ENCODE results near the gene VPS13C.

Gene VPS13C, protein sequence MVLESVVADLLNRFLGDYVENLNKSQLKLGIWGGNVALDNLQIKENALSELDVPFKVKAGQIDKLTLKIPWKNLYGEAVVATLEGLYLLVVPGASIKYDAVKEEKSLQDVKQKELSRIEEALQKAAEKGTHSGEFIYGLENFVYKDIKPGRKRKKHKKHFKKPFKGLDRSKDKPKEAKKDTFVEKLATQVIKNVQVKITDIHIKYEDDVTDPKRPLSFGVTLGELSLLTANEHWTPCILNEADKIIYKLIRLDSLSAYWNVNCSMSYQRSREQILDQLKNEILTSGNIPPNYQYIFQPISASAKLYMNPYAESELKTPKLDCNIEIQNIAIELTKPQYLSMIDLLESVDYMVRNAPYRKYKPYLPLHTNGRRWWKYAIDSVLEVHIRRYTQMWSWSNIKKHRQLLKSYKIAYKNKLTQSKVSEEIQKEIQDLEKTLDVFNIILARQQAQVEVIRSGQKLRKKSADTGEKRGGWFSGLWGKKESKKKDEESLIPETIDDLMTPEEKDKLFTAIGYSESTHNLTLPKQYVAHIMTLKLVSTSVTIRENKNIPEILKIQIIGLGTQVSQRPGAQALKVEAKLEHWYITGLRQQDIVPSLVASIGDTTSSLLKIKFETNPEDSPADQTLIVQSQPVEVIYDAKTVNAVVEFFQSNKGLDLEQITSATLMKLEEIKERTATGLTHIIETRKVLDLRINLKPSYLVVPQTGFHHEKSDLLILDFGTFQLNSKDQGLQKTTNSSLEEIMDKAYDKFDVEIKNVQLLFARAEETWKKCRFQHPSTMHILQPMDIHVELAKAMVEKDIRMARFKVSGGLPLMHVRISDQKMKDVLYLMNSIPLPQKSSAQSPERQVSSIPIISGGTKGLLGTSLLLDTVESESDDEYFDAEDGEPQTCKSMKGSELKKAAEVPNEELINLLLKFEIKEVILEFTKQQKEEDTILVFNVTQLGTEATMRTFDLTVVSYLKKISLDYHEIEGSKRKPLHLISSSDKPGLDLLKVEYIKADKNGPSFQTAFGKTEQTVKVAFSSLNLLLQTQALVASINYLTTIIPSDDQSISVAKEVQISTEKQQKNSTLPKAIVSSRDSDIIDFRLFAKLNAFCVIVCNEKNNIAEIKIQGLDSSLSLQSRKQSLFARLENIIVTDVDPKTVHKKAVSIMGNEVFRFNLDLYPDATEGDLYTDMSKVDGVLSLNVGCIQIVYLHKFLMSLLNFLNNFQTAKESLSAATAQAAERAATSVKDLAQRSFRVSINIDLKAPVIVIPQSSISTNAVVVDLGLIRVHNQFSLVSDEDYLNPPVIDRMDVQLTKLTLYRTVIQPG (N-terminal part only)

DNA sequence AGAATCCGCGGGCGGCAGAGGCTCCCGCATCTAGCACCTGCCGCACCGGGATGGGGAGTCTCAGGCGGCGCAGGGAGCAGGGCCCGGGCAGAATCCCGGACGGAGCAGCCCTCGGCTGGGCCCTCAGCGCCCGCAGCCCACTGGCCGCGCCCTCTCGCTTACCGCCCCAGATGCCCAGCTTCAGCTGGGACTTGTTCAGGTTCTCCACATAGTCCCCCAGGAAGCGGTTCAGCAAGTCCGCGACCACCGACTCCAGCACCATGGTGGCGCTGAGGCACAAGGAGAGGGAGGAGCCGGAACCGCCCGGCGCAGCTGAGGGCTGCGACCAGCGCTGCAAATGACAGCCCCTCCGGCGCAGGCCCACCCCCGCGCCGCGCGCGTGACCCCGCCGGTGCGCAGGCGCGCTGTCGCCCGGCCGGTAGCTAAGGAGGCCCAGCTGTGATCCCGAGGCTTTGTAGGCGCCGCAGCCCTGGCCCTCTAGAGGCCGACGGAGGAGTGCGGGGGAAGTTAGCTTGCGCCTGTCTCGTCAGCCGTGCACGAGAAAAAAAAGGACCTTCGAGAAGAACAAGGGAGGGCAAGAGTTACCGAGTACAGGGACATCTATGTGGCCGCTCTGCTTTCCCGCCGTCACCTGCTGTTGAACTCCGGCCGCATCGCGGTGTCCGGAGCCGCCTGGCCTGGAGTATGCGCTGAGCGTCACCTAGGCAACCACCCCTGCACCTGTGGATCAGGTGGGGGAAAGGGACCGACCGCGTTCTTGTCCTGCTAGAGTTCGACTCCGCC, at the start of gene VPS13C:
VPS13C (minus strand) TSS at position 335 of the 783 bp plus-strand sequence; CDS start at position 262, 73 bp downstream.
- DNase-seq (ENCODE audit: extremely low read depth, insufficient read length), result peak; percentile 98

GRCh38 chr15:62109437-62109836, 49.2 kb upstream of the VPS13C start:
- TF ChIP-seq CTCF (IDR thresholded peaks at IDR 0.05; ENCODE audit: insufficient read depth, low read length, poor library complexity, severe bottlenecking), result no peak
- DNase-seq (ENCODE audit: extremely low read depth, insufficient read length), result no peak

More for the DNA sequence above, at the start of gene VPS13C:
- peak within 1 kb of the TSS; percentile 86 for H3K4me3 ChIP-seq (replicated peaks; ENCODE audit: low read depth, low read length)
- no peaks in the 10 kb centered on the region for H3K27me3 ChIP-seq (replicated peaks; ENCODE audit: control insufficient read depth, insufficient read depth, low read length)
- TF ChIP-seq CTCF (IDR thresholded peaks at IDR 0.05; ENCODE audit: insufficient read depth, low read length, poor library complexity, severe bottlenecking), result peak; percentile 86
- no peaks in the 10 kb centered on the region; the same call in 1 of the 2 replicates for H3K36me3 ChIP-seq (ENCODE audit: control insufficient read depth, insufficient read depth, low read length)

GRCh38 chr15:62108411-62108810, 48.2 kb upstream of the VPS13C start:
- no peaks in the 10 kb centered on the region for H3K27me3 ChIP-seq (replicated peaks; ENCODE audit: control insufficient read depth, insufficient read depth, low read length)
- TF ChIP-seq CTCF (IDR thresholded peaks at IDR 0.05; ENCODE audit: insufficient read depth, low read length, poor library complexity, severe bottlenecking), result no peak

More at GRCh38 chr15:62109437-62109836, 49.2 kb upstream of the VPS13C start:
- H3K27me3 ChIP-seq (replicated peaks; ENCODE audit: control insufficient read depth, insufficient read depth, low read length), result no peaks in the 10 kb centered on the region
- H3K36me3 ChIP-seq (ENCODE audit: control insufficient read depth, insufficient read depth, low read length), result no peaks in the 10 kb centered on the region
- no peak overlapping the region for H3K4me3 ChIP-seq (replicated peaks; ENCODE audit: low read depth, low read length)

GRCh38 chr15:62107571-62108121, 47.4 kb upstream of the VPS13C start:
- Histone ChIP-seq H3K36me3 (ENCODE audit: control insufficient read depth, insufficient read depth, low read length) (no peaks in the 10 kb centered on the region), H3K4me3 (replicated peaks; ENCODE audit: low read depth, low read length) (no peak overlapping the region), H3K27me3 (replicated peaks; ENCODE audit: control insufficient read depth, insufficient read depth, low read length) (no peaks in the 10 kb centered on the region)
- DNase-seq (ENCODE audit: extremely low read depth, insufficient read length), result no peak
- no peak for TF ChIP-seq CTCF (IDR thresholded peaks at IDR 0.05; ENCODE audit: insufficient read depth, low read length, poor library complexity, severe bottlenecking)

More at GRCh38 chr15:62108411-62108810, 48.2 kb upstream of the VPS13C start:
- Histone ChIP-seq H3K36me3 (ENCODE audit: control insufficient read depth, insufficient read depth, low read length) (no peaks in the 10 kb centered on the region), H3K4me3 (replicated peaks; ENCODE audit: low read depth, low read length) (no peak overlapping the region)
- no peak for DNase-seq (ENCODE audit: extremely low read depth, insufficient read length)
